Heart right ventricle (tissue), 16 donors: ENCODE results near the gene DCUN1D3. TPM values are rescaled to one million over a fixed set of nuclear protein-coding genes. Genes with fewer than 3 reads are reported as not detected.

Source experiments
- ATAC-seq, 8 donors: fragments of 200-7000 bp; cut with Tn5 transposase; one replicate each; pipeline ENCODE4 v1.9.1; 2020; ENCODE audit warnings: mild to moderate bottlenecking in 8 of 8, moderate library complexity in 8 of 8, moderate number of reproducible peaks in 1 of 8
- DNase-seq, 2 donors: peaks; one replicate each; pipeline ENCODE4 v3.0.0-alpha.2; 2020
- H3K27ac ChIP-seq, 10 donors: fragments of 200-600 bp; sonication (generic) in 2 of 10; one replicate each; pipeline versions ENCODE4 v1.5.0 to v1.8.0; 2020 to 2022; ENCODE audit warnings: mild to moderate bottlenecking in 3 of 10
- H3K27me3 ChIP-seq, 7 donors: fragments of 200-600 bp; one replicate each; pipeline ENCODE4 v1.8.0; 2021 to 2022; ENCODE audit warnings: mild to moderate bottlenecking in 2 of 7
- H3K36me3 ChIP-seq, 9 donors: fragments of 200-600 bp; sonication (generic) in 1 of 9; one replicate each; pipeline versions ENCODE4 v1.5.0 to v1.8.0; 2020 to 2022; ENCODE audit warnings: mild to moderate bottlenecking in 2 of 9
- H3K4me1 ChIP-seq, 9 donors: fragments of 200-600 bp; sonication (generic) in 1 of 9; one replicate each; pipeline versions ENCODE4 v1.5.0 to v1.8.0; 2020 to 2022; ENCODE audit warnings: mild to moderate bottlenecking in 4 of 9
- H3K4me3 ChIP-seq, 10 donors: fragments of 200-600 bp; sonication (generic) in 2 of 10; one replicate each; pipeline versions ENCODE4 v1.5.0 to v1.8.0; 2020 to 2022; ENCODE audit warnings: mild to moderate bottlenecking in 7 of 10, moderate library complexity in 2 of 10
- H3K9me3 ChIP-seq, 11 donors: fragments of 200-600 bp in 10 of 11; sonication (generic) in 2 of 11; one replicate each; pipeline versions ENCODE4 v1.5.0 to v1.8.0; 2013 to 2022; ENCODE audit warnings: mild to moderate bottlenecking in 2 of 11, control low read depth in 1 of 11, moderate library complexity in 1 of 11
- CTCF ChIP-seq, 9 donors: fragments of 200-600 bp; sonication (generic) in 2 of 9; IDR thresholded peaks; one replicate each; pipeline versions ENCODE4 v1.5.0 to v1.8.0; 2021 to 2022; ENCODE audit warnings: antibody characterized with exemption in 9 of 9, mild to moderate bottlenecking in 5 of 9, moderate library complexity in 1 of 9
- whole genome bisulfite sequencing, 2 donors: extraction: QIAGEN DNeasy Blood & Tissue Kit; methylation state at CpG; one replicate each; pipeline ENCODE4 v1.1.7; 2013; ENCODE audit warnings: inconsistent platforms in 1 of 2; 5-methylcytosine and 5-hydroxymethylcytosine counted together
- intact Hi-C, 10 donors: fragments of 100-400 bp; cut with DNase I; formaldehyde crosslinking; loops; one replicate each; pipeline versions ENCODE4 v1.11.1 to v1.14.2; 2022
- polyA plus RNA-seq, 2 donors: library from polyadenylated mRNA; stranded (reverse); fragments of 200-250 nt; gene quantifications; one replicate each; pipeline ENCODE4 v1.2.3, GENCODE V29; 2013
- total RNA-seq, 10 donors: library from RNA; stranded (reverse); fragmentation: NEBNext Ultra II Directional in 3 of 10; extraction: Animal tissue kit (Norgen Biotek cat#: 25700) in 3 of 10; gene quantifications; one replicate each; pipeline versions ENCODE4 v1.2.1 to v1.2.4, GENCODE V29; 2021 to 2023
- donor health status: Arrhythmogenic right ventricular cardiomyopathy.
- donor health status: ischemic (EF 13 %, LVEDD 7.1; RV severe dilation, severe dysfunction).
- donor health status: healthy with polysubstance abuse.
- donor health status: DM: no; HTN: yes; CAD: no.
- donor health status: DM: no; HTN: no; CAD: no.
- donor health status: ischemic (EF 25% LVEDD 6.9; RV normal size, moderate dysfunction).
- donor health status: ischemic (EF 25% LVEDD 5.7; RV mildly dilated, moderate dysfunction).
- donor health status: healthy.
- donor health status: DM: yes; HTN: yes; CAD: no.
- donor health status: Ischemic cardiomyopathy.
- donor health status: ischemic (EF 35%, LVEDD 5.7; RV mildly dilated, moderate dysfunction).
- donor health status: nonischemic (EF 11% LVEDD 7.7; RV severe dilation, severe dysfunction).
- donor health status: DM: yes; HTN: yes; CAD: no.
- donor health status: PGD.
- donor health status: ischemic (EF 29% LVEDD 5.4; RV normal size, mild dysfunction).
- donor health status: nonischemic (EF 23%, LVEDD 6.1; RV moderate dilation, normal function).

The DCUN1D3 gene
- total and polyA plus RNA-seq, 12 donors, result 3.4 to 32.6 (median 9.4) TPM

GRCh38 chr16:20833086-20833485 is 67.1 kb downstream of the DCUN1D3 start:
- TF ChIP-seq CTCF (IDR thresholded peaks at IDR 0.05), result no peak
- Histone ChIP-seq H3K27me3 (no peaks in the 10 kb centered on the region), H3K36me3 (peaks cover 0 to 65% (median 0%) of the 10 kb centered on the region in 9 donors), H3K4me1 (peaks cover 0 to 19% (median 0%) of the 10 kb centered on the region in 9 donors), H3K4me3 (no peak overlapping the region), H3K9me3 (peaks cover 0 to 19% (median 0%) of the 10 kb centered on the region in 11 donors), H3K27ac (no peak overlapping the region)
- 63 to 76% methylated on average over 2 of the region's 2 CpGs for WGBS, 2 donors
- ATAC-seq (peak in 3 of 8 donors; percentile 47 to 73 (median 71)), DNase-seq (no peak)
- intact Hi-C loops, result no loop called here

- Histone ChIP-seq H3K36me3 (peaks cover 0 to 67% (median 0%) of the 10 kb centered on the region in 9 donors), H3K4me1 (peaks cover 0 to 19% (median 0%) of the 10 kb centered on the region in 9 donors), H3K4me3 (no peak overlapping the region), H3K27ac (no peak overlapping the region), H3K9me3 (peaks cover 0 to 8% (median 0%) of the 10 kb centered on the region in 11 donors), H3K27me3 (no peaks in the 10 kb centered on the region)
- no peak for DNase-seq
- intact Hi-C loops, result no loop called here
- no peak for ATAC-seq
- no peak for TF ChIP-seq CTCF (IDR thresholded peaks at IDR 0.05)
- 81 to 89% methylated on average over 1 of the region's 1 CpG for WGBS, 2 donors
These were observed 69.8 kb downstream of the DCUN1D3 start for GRCh38 chr16:20830372-20830771.

- ATAC-seq (no peak), DNase-seq (no peak)
- peaks cover 0 to 65% (median 0%) of the 10 kb centered on the region in 9 donors for H3K36me3 ChIP-seq
- WGBS, 2 donors, result 84 to 85% methylated on average over 1 of the region's 1 CpG
- intact Hi-C loops, result no loop called here
- no peak overlapping the region for H3K27ac ChIP-seq
- H3K4me3 ChIP-seq, result no peak overlapping the region
- peaks cover 0 to 5% (median 0%) of the 10 kb centered on the region in 11 donors for H3K9me3 ChIP-seq
- H3K4me1 ChIP-seq, result peaks cover 0 to 19% (median 0%) of the 10 kb centered on the region in 9 donors
- no peaks in the 10 kb centered on the region for H3K27me3 ChIP-seq
- TF ChIP-seq CTCF (IDR thresholded peaks at IDR 0.05), result no peak
These were observed 70.6 kb downstream of the DCUN1D3 start for GRCh38 chr16:20829536-20829935.

GRCh38 chr16:20826039-20826566 is 74.1 kb downstream of the DCUN1D3 start:
- Histone ChIP-seq H3K4me1 (peaks cover 0 to 9% (median 0%) of the 10 kb centered on the region in 9 donors), H3K9me3 (no peaks in the 10 kb centered on the region), H3K4me3 (no peak overlapping the region), H3K27me3 (no peaks in the 10 kb centered on the region), H3K36me3 (peaks cover 0 to 60% (median 0%) of the 10 kb centered on the region in 9 donors), H3K27ac (no peak overlapping the region)
- intact Hi-C loops, result no loop called here
- DNase-seq, result no peak
- WGBS, 2 donors, result 38 to 43% methylated on average over 3 of the region's 3 CpGs
- TF ChIP-seq CTCF (IDR thresholded peaks at IDR 0.05), result no peak
- no peak for ATAC-seq
